Gastroesophageal sphincter (tissue), 3 donors: ENCODE data around the gene CRYL1.

Source experiments
- POLR2AphosphoS5 ChIP-seq: sonication (generic); formaldehyde crosslinking; IDR thresholded peaks from one replicate; pipeline ENCODE4 v1.6.1; 2017; ENCODE audit warnings: antibody characterized with exemption
- TF ChIP-seq, protein P1 (sequence below), 4 experiments: fragments of 200-600 bp in 2 of 4; fragments of 450-650 bp in 2 of 4; sonication (generic) in 1 of 4; IDR thresholded peaks; one replicate each; pipeline ENCODE4 v1.5.1; 2017 to 2019; ENCODE audit warnings: antibody characterized with exemption in 4 of 4, mild to moderate bottlenecking in 2 of 4, moderate library complexity in 2 of 4

DNA sequence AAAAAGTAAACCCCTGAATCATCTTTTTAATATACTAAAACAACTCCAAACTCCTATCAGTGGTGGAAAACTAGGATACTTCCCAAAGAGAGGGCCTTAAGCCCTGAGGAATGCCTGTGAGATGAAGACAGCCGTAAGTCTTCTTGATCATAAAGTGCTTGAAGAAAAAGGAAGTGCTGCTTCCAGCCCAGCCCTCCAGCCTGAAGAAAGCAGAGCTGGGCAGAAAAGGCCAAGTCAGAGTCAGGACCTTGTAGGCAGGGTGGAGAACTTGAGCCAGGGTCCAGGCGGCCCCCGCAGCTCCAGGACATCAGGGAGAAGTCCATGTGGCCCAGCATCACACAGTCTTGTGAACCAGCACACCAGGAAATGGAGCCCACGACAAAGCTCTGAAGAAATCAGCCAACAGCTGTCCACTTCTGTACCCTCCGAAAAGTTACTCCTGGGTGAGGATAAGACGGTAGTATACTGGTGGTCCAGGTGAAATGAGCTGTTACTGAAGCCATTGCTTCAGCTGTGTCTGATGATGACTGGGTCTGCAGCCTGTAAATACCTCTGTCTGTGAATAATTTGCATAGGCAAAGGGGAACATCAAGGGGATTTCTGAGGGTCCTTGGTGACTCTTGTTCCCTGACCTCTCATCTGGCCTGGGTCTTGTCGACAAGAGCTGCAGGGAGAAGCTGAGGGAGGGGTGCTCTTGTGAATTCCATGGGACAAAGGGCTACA is 18.7 kb upstream of the CRYL1 start:
- TF ChIP-seq POLR2AphosphoS5, result no peak
- TF ChIP-seq, protein P1, sequence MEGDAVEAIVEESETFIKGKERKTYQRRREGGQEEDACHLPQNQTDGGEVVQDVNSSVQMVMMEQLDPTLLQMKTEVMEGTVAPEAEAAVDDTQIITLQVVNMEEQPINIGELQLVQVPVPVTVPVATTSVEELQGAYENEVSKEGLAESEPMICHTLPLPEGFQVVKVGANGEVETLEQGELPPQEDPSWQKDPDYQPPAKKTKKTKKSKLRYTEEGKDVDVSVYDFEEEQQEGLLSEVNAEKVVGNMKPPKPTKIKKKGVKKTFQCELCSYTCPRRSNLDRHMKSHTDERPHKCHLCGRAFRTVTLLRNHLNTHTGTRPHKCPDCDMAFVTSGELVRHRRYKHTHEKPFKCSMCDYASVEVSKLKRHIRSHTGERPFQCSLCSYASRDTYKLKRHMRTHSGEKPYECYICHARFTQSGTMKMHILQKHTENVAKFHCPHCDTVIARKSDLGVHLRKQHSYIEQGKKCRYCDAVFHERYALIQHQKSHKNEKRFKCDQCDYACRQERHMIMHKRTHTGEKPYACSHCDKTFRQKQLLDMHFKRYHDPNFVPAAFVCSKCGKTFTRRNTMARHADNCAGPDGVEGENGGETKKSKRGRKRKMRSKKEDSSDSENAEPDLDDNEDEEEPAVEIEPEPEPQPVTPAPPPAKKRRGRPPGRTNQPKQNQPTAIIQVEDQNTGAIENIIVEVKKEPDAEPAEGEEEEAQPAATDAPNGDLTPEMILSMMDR (IDR thresholded peaks at IDR 0.05), result no peak
